ENCODE data around the gene BANF2. TPM values are rescaled to one million over a fixed set of nuclear protein-coding genes. Genes with fewer than 3 reads are reported as not detected.

Gene BANF2
- total and polyA plus RNA-seq, 2 experiments from 2014 or later: not detected

DNA sequence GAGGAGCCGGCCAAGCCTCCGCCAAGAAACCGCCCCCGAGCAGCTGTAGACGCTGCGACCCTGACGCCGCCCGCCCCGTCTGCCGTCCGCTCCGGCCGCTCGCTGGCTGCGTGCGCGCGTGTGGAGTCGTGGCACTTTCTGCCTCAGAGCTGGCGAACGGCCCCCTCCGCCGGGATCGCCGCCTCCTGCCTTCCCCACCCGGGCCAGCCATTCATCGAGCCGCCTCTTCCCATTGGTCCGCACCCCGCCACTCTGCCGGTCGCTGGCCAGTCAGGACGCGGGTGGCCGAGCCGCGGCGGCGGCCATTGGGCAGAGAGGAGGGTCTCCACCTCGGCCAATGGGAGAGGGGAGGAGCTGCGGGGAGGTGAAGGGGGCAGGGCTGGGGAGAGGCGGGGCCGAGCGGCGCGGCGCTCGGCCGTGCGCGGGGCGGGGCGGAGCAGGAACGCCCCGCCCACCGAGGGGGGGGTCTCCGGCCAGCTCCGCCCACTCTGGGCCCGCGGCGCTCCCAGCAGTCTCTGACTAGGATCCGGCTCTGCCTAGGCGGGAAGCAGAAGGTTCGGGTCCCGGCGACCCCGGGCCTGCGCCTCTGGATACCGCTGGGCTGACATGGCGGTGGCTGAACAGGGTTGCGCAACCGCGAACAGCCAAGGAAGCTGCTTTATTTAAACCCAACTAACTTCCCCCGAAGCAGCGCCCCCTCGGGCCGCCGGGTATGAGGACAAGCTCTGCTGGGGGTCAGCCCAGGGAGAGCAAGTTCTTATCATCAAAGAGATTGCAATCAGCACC lies 17.5 kb upstream of the BANF2 start, which contains the start of gene RRBP1:
RRBP1 (minus strand) TSS at position 140 of the 786 bp plus-strand sequence. CDS start 21,735 bp downstream, outside the sequence.
- 2 to 3% methylated on average over 44 to 62 of the region's 79 CpGs for WGBS, 2 experiments (ENCODE audit: low coverage in 1 of 2, low lambda C conversion rate in 2 of 2, missing lambda C conversion rate in 2 of 2)
- peak within 1 kb of the TSS; percentile 80 for H3K4me2 ChIP-seq (ENCODE audit: unreplicated experiment)
- H3K9me3 ChIP-seq (ENCODE audit: low read depth): no peaks in the 10 kb centered on the region
- peaks cover 39% of the 10 kb centered on the region for H3K79me2 ChIP-seq (ENCODE audit: insufficient read depth)
- peaks cover 26% of the 10 kb centered on the region for H3F3A ChIP-seq (ENCODE audit: insufficient read depth)
- H3K27me3 ChIP-seq (replicated peaks; ENCODE audit: insufficient read depth): peaks cover 9% of the 10 kb centered on the region; the same call in 1 of the 2 replicates
- peak within 1 kb of the TSS; percentile 73 for H2AFZ ChIP-seq
- no peak for TF ChIP-seq EZH2phosphoT487 (IDR thresholded peaks at IDR 0.05; ENCODE audit: insufficient read depth, low read depth)
- no peak for TF ChIP-seq EZH2 (IDR thresholded peaks at IDR 0.05; ENCODE audit: insufficient read depth, poor library complexity, severe bottlenecking)
- peaks cover 24% of the 10 kb centered on the region; the same call in 1 of the 2 replicates for H4K20me1 ChIP-seq (ENCODE audit: insufficient read depth)
- H3K4me3 ChIP-seq: peak within 1 kb of the TSS; percentile 95
- DNase-seq: peak; percentile 99
- H3K9me2 ChIP-seq (ENCODE audit: insufficient read depth): no peaks in the 10 kb centered on the region
- H3K4me1 ChIP-seq (ENCODE audit: insufficient read depth): peaks cover 24% of the 10 kb centered on the region
- in situ Hi-C loops (cut with MboI): no loop called here
- H3K9ac ChIP-seq: peak within 1 kb of the TSS; percentile 97
- peak within 1 kb of the TSS; percentile 95 for H3K27ac ChIP-seq
- peaks cover 11% of the 10 kb centered on the region; the same call in 1 of the 2 replicates for H3K36me3 ChIP-seq (ENCODE audit: low read depth)

- peak overlapping the region; percentile 73 for H2AFZ ChIP-seq
- H3K27ac ChIP-seq: no peak overlapping the region
- H3K4me2 ChIP-seq (ENCODE audit: unreplicated experiment): peak overlapping the region; percentile 55
- H3K9ac ChIP-seq: peak overlapping the region; percentile 97
- peaks cover 34% of the 10 kb centered on the region for H3K79me2 ChIP-seq (ENCODE audit: insufficient read depth)
- in situ Hi-C loops (cut with MboI): no loop called here
- peaks cover 19% of the 10 kb centered on the region; the same call in 1 of the 2 replicates for H4K20me1 ChIP-seq (ENCODE audit: insufficient read depth)
- TF ChIP-seq EZH2 (IDR thresholded peaks at IDR 0.05; ENCODE audit: insufficient read depth, poor library complexity, severe bottlenecking) (no peak), EZH2phosphoT487 (IDR thresholded peaks at IDR 0.05; ENCODE audit: insufficient read depth, low read depth) (no peak)
- no peaks in the 10 kb centered on the region for H3K9me2 ChIP-seq (ENCODE audit: insufficient read depth)
- 0 out of 2 replicates have a peak, but pooled peaks cover 18% of the 10 kb centered on the region for H3K4me1 ChIP-seq (ENCODE audit: insufficient read depth)
- H3K27me3 ChIP-seq (replicated peaks; ENCODE audit: insufficient read depth): peaks cover 15% of the 10 kb centered on the region; the same call in 1 of the 2 replicates
- DNase-seq: no peak
- H3K36me3 ChIP-seq (ENCODE audit: low read depth): 0 out of 2 replicates have a peak, but pooled peaks cover 7% of the 10 kb centered on the region
- H3K4me3 ChIP-seq: peak overlapping the region; percentile 76
- H3F3A ChIP-seq (ENCODE audit: insufficient read depth): peaks cover 20% of the 10 kb centered on the region
- H3K9me3 ChIP-seq (ENCODE audit: low read depth): no peaks in the 10 kb centered on the region
- 36 to 46% methylated on average over 10 of the region's 10 CpGs for WGBS, 2 experiments (ENCODE audit: low coverage in 1 of 2, low lambda C conversion rate in 2 of 2, missing lambda C conversion rate in 2 of 2)
These were observed 16.9 kb upstream of the BANF2 start for GRCh38 chr20:17682889-17683198.

DNA sequence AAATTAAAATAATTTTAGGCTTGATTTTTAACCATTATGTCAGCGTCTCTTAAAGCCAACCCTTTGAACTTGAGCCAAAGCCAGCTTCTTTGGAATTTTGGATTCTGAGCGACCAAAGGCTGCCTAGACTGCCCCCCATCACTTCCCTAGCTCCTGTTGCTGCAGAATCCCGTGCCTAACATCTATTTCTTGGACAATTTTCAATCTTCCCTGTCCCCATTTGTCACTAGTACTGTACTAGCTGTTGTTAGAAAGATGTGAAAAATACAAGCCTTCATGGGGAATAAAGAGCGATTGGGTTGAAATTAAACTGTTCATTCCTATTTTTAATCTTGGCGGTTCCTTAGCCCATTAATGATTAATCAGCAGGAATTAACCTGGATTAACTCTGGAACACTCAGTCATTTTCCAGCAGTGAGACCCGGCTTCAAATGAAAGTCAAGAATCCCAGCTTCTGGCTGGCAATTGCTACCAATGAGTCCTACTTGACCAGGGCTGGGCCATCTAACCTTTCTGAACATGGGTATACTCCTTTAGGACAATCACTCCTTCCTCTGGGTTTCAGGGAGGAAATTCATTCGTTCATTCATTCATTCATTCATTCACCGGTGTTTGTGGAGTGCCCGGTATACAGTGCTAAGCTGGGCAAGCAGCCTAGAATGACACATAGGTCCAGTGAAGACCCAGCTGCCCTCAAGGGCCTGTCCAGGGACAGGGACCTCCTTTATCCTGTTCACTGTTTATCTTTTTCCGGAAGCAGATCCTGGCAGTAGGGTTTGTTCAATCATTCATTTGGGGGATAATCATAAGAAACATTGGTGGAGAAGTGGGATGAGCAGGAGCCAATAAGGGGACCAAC lies 16.3 kb upstream of the BANF2 start:
- in situ Hi-C loops (cut with MboI): no loop called here
- Histone ChIP-seq H3K4me1 (ENCODE audit: insufficient read depth) (0 out of 2 replicates have a peak, but pooled peaks cover 14% of the 10 kb centered on the region), H3K27me3 (replicated peaks; ENCODE audit: insufficient read depth) (peaks cover 15% of the 10 kb centered on the region; the same call in 1 of the 2 replicates), H2AFZ (no peak overlapping the region), H3K27ac (no peak overlapping the region), H3K79me2 (ENCODE audit: insufficient read depth) (peaks cover 28% of the 10 kb centered on the region), H4K20me1 (ENCODE audit: insufficient read depth) (peaks cover 13% of the 10 kb centered on the region; the same call in 1 of the 2 replicates), H3F3A (ENCODE audit: insufficient read depth) (peaks cover 14% of the 10 kb centered on the region; the same call in 1 of the 2 replicates), H3K4me3 (no peak overlapping the region), H3K9me3 (ENCODE audit: low read depth) (no peaks in the 10 kb centered on the region), H3K9ac (no peak overlapping the region), H3K4me2 (ENCODE audit: unreplicated experiment) (no peak overlapping the region), H3K36me3 (ENCODE audit: low read depth) (0 out of 2 replicates have a peak, but pooled peaks cover 6% of the 10 kb centered on the region), H3K9me2 (ENCODE audit: insufficient read depth) (no peaks in the 10 kb centered on the region)
- no peak for TF ChIP-seq EZH2phosphoT487 (IDR thresholded peaks at IDR 0.05; ENCODE audit: insufficient read depth, low read depth)
- TF ChIP-seq EZH2 (IDR thresholded peaks at IDR 0.05; ENCODE audit: insufficient read depth, poor library complexity, severe bottlenecking): no peak
- 68% methylated on average over 10 of the region's 10 CpGs for WGBS, 2 experiments (ENCODE audit: low coverage in 1 of 2, low lambda C conversion rate in 2 of 2, missing lambda C conversion rate in 2 of 2)
- no peak for DNase-seq

All from GM23248 (cell line).